ENCODE results near the gene TSPAN16.
"Not testable (repeated sequence)": the region's sequence is repeated elsewhere in the genome, so short reads cannot be mapped to it uniquely, and the experiment has no call there.

The TSPAN16 gene

GRCh38 chr19:11299946-11300810, 4.2 kb downstream of the TSPAN16 start:
- H3K4me3 ChIP-seq (ENCODE audit: low read depth, low read length) = no peak overlapping the region
- DNase-seq (ENCODE audit: low read depth) = no peak
- TF ChIP-seq CTCF (IDR thresholded peaks at IDR 0.05; ENCODE audit: insufficient read depth, low read depth, low read length, missing control alignments) = no peak

- no peak overlapping the region for H3K4me3 ChIP-seq (ENCODE audit: low read depth, low read length)
- no peak for TF ChIP-seq CTCF (IDR thresholded peaks at IDR 0.05; ENCODE audit: insufficient read depth, low read depth, low read length, missing control alignments)
- no peak for DNase-seq (ENCODE audit: low read depth)
These were observed 4.8 kb downstream of the TSPAN16 start for GRCh38 chr19:11300811-11301120.

GRCh38 chr19:11304936-11305335, 9.0 kb downstream of the TSPAN16 start:
- TF ChIP-seq CTCF (IDR thresholded peaks at IDR 0.05; ENCODE audit: insufficient read depth, low read depth, low read length, missing control alignments) = no peak
- DNase-seq (ENCODE audit: low read depth) = no peak
- H3K4me3 ChIP-seq (ENCODE audit: low read depth, low read length) = no peak overlapping the region

- TF ChIP-seq CTCF (IDR thresholded peaks at IDR 0.05; ENCODE audit: insufficient read depth, low read depth, low read length, missing control alignments) = no peak
- no peak overlapping the region for H3K4me3 ChIP-seq (ENCODE audit: low read depth, low read length)
- DNase-seq (ENCODE audit: low read depth) = no peak
These were observed 10.4 kb downstream of the TSPAN16 start for GRCh38 chr19:11306337-11306736.

GRCh38 chr19:11320278-11320995, 24.5 kb downstream of the TSPAN16 start:
- not testable (repeated sequence) for DNase-seq (ENCODE audit: low read depth); H3K4me3 ChIP-seq (ENCODE audit: low read depth, low read length)

- H3K4me3 ChIP-seq (ENCODE audit: low read depth, low read length) = no peak overlapping the region
- peak; percentile 9 for TF ChIP-seq CTCF (IDR thresholded peaks at IDR 0.05; ENCODE audit: insufficient read depth, low read depth, low read length, missing control alignments)
- DNase-seq (ENCODE audit: low read depth) = no peak
These were observed 25.5 kb downstream of the TSPAN16 start for GRCh38 chr19:11321191-11322126.
